ENCODE measurements around the gene ST6GALNAC1.
"Not testable (repeated sequence)": the region's sequence is repeated elsewhere in the genome, so short reads cannot be mapped to it uniquely, and the experiment has no call there.

The ST6GALNAC1 gene

GRCh38 chr17:76611080-76611749, 32.3 kb downstream of the ST6GALNAC1 start:
- DNase-seq = peak; percentile 46
- not testable (repeated sequence) for H3K4me3 ChIP-seq (ENCODE audit: insufficient read depth in 1 of 2, low read depth in 1 of 2, low read length in 2 of 2); H3K4me2 ChIP-seq (ENCODE audit: low read length, poor library complexity, severe bottlenecking); H2BK15ac ChIP-seq (ENCODE audit: low read depth, poor library complexity, severe bottlenecking); H3K79me1 ChIP-seq (replicated peaks; ENCODE audit: low read length, poor library complexity, severe bottlenecking); H4K91ac ChIP-seq (ENCODE audit: low read length); H2BK5ac ChIP-seq (ENCODE audit: low read depth, low read length, poor library complexity, severe bottlenecking); H3K27ac ChIP-seq (ENCODE audit: low read length, poor library complexity, severe bottlenecking); H3K4me1 ChIP-seq (ENCODE audit: control insufficient read depth, insufficient read depth, low read depth, low read length); H3K18ac ChIP-seq (ENCODE audit: low read depth in 1 of 2, low read length in 2 of 2); H3K9ac ChIP-seq (ENCODE audit: low read length); H3K9me3 ChIP-seq (ENCODE audit: control insufficient read depth, low read length); H2BK120ac ChIP-seq (ENCODE audit: low read depth, low read length); H3K4ac ChIP-seq (ENCODE audit: low read depth in 1 of 2, low read length in 2 of 2); H3K23ac ChIP-seq (ENCODE audit: low read length in 2 of 2); H3K36me3 ChIP-seq (ENCODE audit: control insufficient read depth in 1 of 2, insufficient read depth in 2 of 2, low read depth in 1 of 2, low read length in 2 of 2); H2AFZ ChIP-seq (ENCODE audit: low read depth, low read length); H3K14ac ChIP-seq (ENCODE audit: low read length in 2 of 2); H4K8ac ChIP-seq (ENCODE audit: low read length); H2AK5ac ChIP-seq (ENCODE audit: low read length, severe bottlenecking); H2BK12ac ChIP-seq (ENCODE audit: low read length in 2 of 2)
- peaks cover 0 to 26% of the 10 kb centered on the region in 2 experiments for H3K27me3 ChIP-seq (ENCODE audit: control insufficient read depth in 1 of 2, insufficient read depth in 1 of 2, low read length in 2 of 2)
- WGBS = 78% methylated on average over 8 of the region's 13 CpGs

GRCh38 chr17:76606685-76607084, 36.9 kb downstream of the ST6GALNAC1 start:
- H3K4me3 ChIP-seq (ENCODE audit: insufficient read depth in 1 of 2, low read depth in 1 of 2, low read length in 2 of 2); H4K91ac ChIP-seq (ENCODE audit: low read length); H3K14ac ChIP-seq (ENCODE audit: low read length in 2 of 2); H2BK15ac ChIP-seq (ENCODE audit: low read depth, poor library complexity, severe bottlenecking); H3K79me1 ChIP-seq (replicated peaks; ENCODE audit: low read length, poor library complexity, severe bottlenecking); H2BK12ac ChIP-seq (ENCODE audit: low read length in 2 of 2); H2BK120ac ChIP-seq (ENCODE audit: low read depth, low read length); H3K4me2 ChIP-seq (ENCODE audit: low read length, poor library complexity, severe bottlenecking); H2AFZ ChIP-seq (ENCODE audit: low read depth, low read length); H3K23ac ChIP-seq (ENCODE audit: low read length in 2 of 2); DNase-seq; H3K9me3 ChIP-seq (ENCODE audit: control insufficient read depth, low read length); H3K4ac ChIP-seq (ENCODE audit: low read depth in 1 of 2, low read length in 2 of 2); H2AK5ac ChIP-seq (ENCODE audit: low read length, severe bottlenecking); H3K18ac ChIP-seq (ENCODE audit: low read depth in 1 of 2, low read length in 2 of 2); H4K8ac ChIP-seq (ENCODE audit: low read length); H3K36me3 ChIP-seq (ENCODE audit: control insufficient read depth in 1 of 2, insufficient read depth in 2 of 2, low read depth in 1 of 2, low read length in 2 of 2); H3K9ac ChIP-seq (ENCODE audit: low read length); H2BK5ac ChIP-seq (ENCODE audit: low read depth, low read length, poor library complexity, severe bottlenecking); H3K27ac ChIP-seq (ENCODE audit: low read length, poor library complexity, severe bottlenecking); H3K4me1 ChIP-seq (ENCODE audit: control insufficient read depth, insufficient read depth, low read depth, low read length): not testable (repeated sequence)
- H3K27me3 ChIP-seq (ENCODE audit: control insufficient read depth in 1 of 2, insufficient read depth in 1 of 2, low read length in 2 of 2) = peaks cover 0 to 16% of the 10 kb centered on the region in 2 experiments
- 73% methylated on average over 1 of the region's 1 CpG for WGBS

- H3K27ac ChIP-seq (ENCODE audit: low read length, poor library complexity, severe bottlenecking) = no peak overlapping the region
- H2BK15ac ChIP-seq (ENCODE audit: low read depth, poor library complexity, severe bottlenecking) = no peak overlapping the region
- DNase-seq = no peak
- no peak overlapping the region for H3K23ac ChIP-seq (ENCODE audit: low read length in 2 of 2)
- no peaks in the 10 kb centered on the region for H3K9me3 ChIP-seq (ENCODE audit: control insufficient read depth, low read length)
- H3K27me3 ChIP-seq (ENCODE audit: control insufficient read depth in 1 of 2, insufficient read depth in 1 of 2, low read length in 2 of 2) = peaks cover 14 to 35% of the 10 kb centered on the region in 2 experiments
- no peak overlapping the region for H3K9ac ChIP-seq (ENCODE audit: low read length)
- no peak overlapping the region for H4K8ac ChIP-seq (ENCODE audit: low read length)
- H4K91ac ChIP-seq (ENCODE audit: low read length) = no peak overlapping the region
- no peaks in the 10 kb centered on the region for H3K36me3 ChIP-seq (ENCODE audit: control insufficient read depth in 1 of 2, insufficient read depth in 2 of 2, low read depth in 1 of 2, low read length in 2 of 2)
- no peak overlapping the region for H3K4me2 ChIP-seq (ENCODE audit: low read length, poor library complexity, severe bottlenecking)
- H2BK120ac ChIP-seq (ENCODE audit: low read depth, low read length) = no peak overlapping the region
- H2BK12ac ChIP-seq (ENCODE audit: low read length in 2 of 2) = no peak overlapping the region
- H3K4ac ChIP-seq (ENCODE audit: low read depth in 1 of 2, low read length in 2 of 2) = peak overlapping the region in 1 of 2 experiments; percentile 11
- no peak overlapping the region for H3K18ac ChIP-seq (ENCODE audit: low read depth in 1 of 2, low read length in 2 of 2)
- no peaks in the 10 kb centered on the region for H3K79me1 ChIP-seq (replicated peaks; ENCODE audit: low read length, poor library complexity, severe bottlenecking)
- H3K14ac ChIP-seq (ENCODE audit: low read length in 2 of 2) = no peak overlapping the region
- 94% methylated on average over 8 of the region's 8 CpGs for WGBS
- no peak overlapping the region for H3K4me3 ChIP-seq (ENCODE audit: insufficient read depth in 1 of 2, low read depth in 1 of 2, low read length in 2 of 2)
- H2BK5ac ChIP-seq (ENCODE audit: low read depth, low read length, poor library complexity, severe bottlenecking) = no peak overlapping the region
- no peak overlapping the region for H2AK5ac ChIP-seq (ENCODE audit: low read length, severe bottlenecking)
- no peak overlapping the region for H2AFZ ChIP-seq (ENCODE audit: low read depth, low read length)
- no peaks in the 10 kb centered on the region for H3K4me1 ChIP-seq (ENCODE audit: control insufficient read depth, insufficient read depth, low read depth, low read length)
Measured at GRCh38 chr17:76601065-76601464, 42.5 kb downstream of the ST6GALNAC1 start.

- H3K27me3 ChIP-seq (ENCODE audit: control insufficient read depth in 1 of 2, insufficient read depth in 1 of 2, low read length in 2 of 2) = peaks cover 14 to 25% of the 10 kb centered on the region in 2 experiments
- H3K9ac ChIP-seq (ENCODE audit: low read length) = no peak overlapping the region
- no peak overlapping the region for H3K4me2 ChIP-seq (ENCODE audit: low read length, poor library complexity, severe bottlenecking)
- no peaks in the 10 kb centered on the region for H3K36me3 ChIP-seq (ENCODE audit: control insufficient read depth in 1 of 2, insufficient read depth in 2 of 2, low read depth in 1 of 2, low read length in 2 of 2)
- no peak overlapping the region for H3K18ac ChIP-seq (ENCODE audit: low read depth in 1 of 2, low read length in 2 of 2)
- no peak overlapping the region for H3K23ac ChIP-seq (ENCODE audit: low read length in 2 of 2)
- H2AFZ ChIP-seq (ENCODE audit: low read depth, low read length) = no peak overlapping the region
- no peak for DNase-seq
- H4K8ac ChIP-seq (ENCODE audit: low read length) = no peak overlapping the region
- no peak overlapping the region for H4K91ac ChIP-seq (ENCODE audit: low read length)
- H3K9me3 ChIP-seq (ENCODE audit: control insufficient read depth, low read length) = no peaks in the 10 kb centered on the region
- H3K4me1 ChIP-seq (ENCODE audit: control insufficient read depth, insufficient read depth, low read depth, low read length) = no peaks in the 10 kb centered on the region
- no peak overlapping the region for H2AK5ac ChIP-seq (ENCODE audit: low read length, severe bottlenecking)
- no peaks in the 10 kb centered on the region for H3K79me1 ChIP-seq (replicated peaks; ENCODE audit: low read length, poor library complexity, severe bottlenecking)
- no peak overlapping the region for H3K4me3 ChIP-seq (ENCODE audit: insufficient read depth in 1 of 2, low read depth in 1 of 2, low read length in 2 of 2)
- H2BK12ac ChIP-seq (ENCODE audit: low read length in 2 of 2) = no peak overlapping the region
- H2BK15ac ChIP-seq (ENCODE audit: low read depth, poor library complexity, severe bottlenecking) = no peak overlapping the region
- no peak overlapping the region for H3K27ac ChIP-seq (ENCODE audit: low read length, poor library complexity, severe bottlenecking)
- H2BK120ac ChIP-seq (ENCODE audit: low read depth, low read length) = no peak overlapping the region
- WGBS = 97% methylated on average over 17 of the region's 17 CpGs
- H3K4ac ChIP-seq (ENCODE audit: low read depth in 1 of 2, low read length in 2 of 2) = no peak overlapping the region
- no peak overlapping the region for H2BK5ac ChIP-seq (ENCODE audit: low read depth, low read length, poor library complexity, severe bottlenecking)
- H3K14ac ChIP-seq (ENCODE audit: low read length in 2 of 2) = no peak overlapping the region
Measured at GRCh38 chr17:76599694-76600460, 43.7 kb downstream of the ST6GALNAC1 start.

All from mesenchymal stem cell (in vitro differentiated cells and primary cell).